Measurements from ENCODE around the gene NDUFS8. TPM values are rescaled to one million over a fixed set of nuclear protein-coding genes. Genes with fewer than 3 reads are reported as not detected.

The NDUFS8 gene
- total RNA-seq, 1 experiment from 2014 or later: 220 TPM

GRCh38 chr11:68017980-68018729, 12.3 kb upstream of the NDUFS8 start:
- POLR2A ChIA-PET (ENCODE audit: low non-redundant PET): no interaction called here

GRCh38 chr11:68018730-68019190, 11.7 kb upstream of the NDUFS8 start:
- no peak for TF ChIP-seq EZH2 (IDR thresholded peaks at IDR 0.05; ENCODE audit: borderline replicate concordance, low read depth, low read length, poor library complexity, severe bottlenecking)
- TF ChIP-seq CTCF (conservative IDR thresholded peaks at IDR 0.05; ENCODE audit: low read depth, low read length): no peak
- POLR2A ChIA-PET (ENCODE audit: low non-redundant PET): no interaction called here
- Histone ChIP-seq H3K9me3 (ENCODE audit: low read depth, low read length, poor library complexity, severe bottlenecking) (no peaks in the 10 kb centered on the region), H3K4me3 (ENCODE audit: low read depth, low read length, poor library complexity, severe bottlenecking) (no peak overlapping the region), H3K27me3 (replicated peaks; ENCODE audit: insufficient read depth, low read depth, low read length, poor library complexity) (no peaks in the 10 kb centered on the region), H3K27ac (ENCODE audit: low read depth, low read length, poor library complexity, severe bottlenecking) (no peak overlapping the region), H3K4me1 (ENCODE audit: insufficient read depth, low read length, poor library complexity, severe bottlenecking) (no peaks in the 10 kb centered on the region), H3K36me3 (ENCODE audit: insufficient read depth, low read length, poor library complexity, severe bottlenecking) (no peaks in the 10 kb centered on the region)
- no peak for DNase-seq (ENCODE audit: low spot score)
- intact Hi-C loops (cut with micrococcal nuclease; ENCODE audit: unreplicated experiment): no loop called here
- no TSS peak for BruUV-seq (replicated peaks)
- CTCF ChIA-PET: no interaction called here

More at GRCh38 chr11:68017980-68018729, 12.3 kb upstream of the NDUFS8 start:
- no peak for DNase-seq (ENCODE audit: low spot score)
- no peak overlapping the region for H3K4me3 ChIP-seq (ENCODE audit: low read depth, low read length, poor library complexity, severe bottlenecking)
- H3K4me1 ChIP-seq (ENCODE audit: insufficient read depth, low read length, poor library complexity, severe bottlenecking): no peaks in the 10 kb centered on the region
- CTCF ChIA-PET: no interaction called here
- no peaks in the 10 kb centered on the region for H3K27me3 ChIP-seq (replicated peaks; ENCODE audit: insufficient read depth, low read depth, low read length, poor library complexity)
- intact Hi-C loops (cut with micrococcal nuclease; ENCODE audit: unreplicated experiment): no loop called here
- H3K27ac ChIP-seq (ENCODE audit: low read depth, low read length, poor library complexity, severe bottlenecking): no peak overlapping the region
- BruUV-seq (replicated peaks): no TSS peak
- no peak for TF ChIP-seq EZH2 (IDR thresholded peaks at IDR 0.05; ENCODE audit: borderline replicate concordance, low read depth, low read length, poor library complexity, severe bottlenecking)
- no peak for TF ChIP-seq CTCF (conservative IDR thresholded peaks at IDR 0.05; ENCODE audit: low read depth, low read length)
- H3K36me3 ChIP-seq (ENCODE audit: insufficient read depth, low read length, poor library complexity, severe bottlenecking): no peaks in the 10 kb centered on the region
- no peaks in the 10 kb centered on the region for H3K9me3 ChIP-seq (ENCODE audit: low read depth, low read length, poor library complexity, severe bottlenecking)

GRCh38 chr11:68019486-68019885, 11.0 kb upstream of the NDUFS8 start:
- H3K4me3 ChIP-seq (ENCODE audit: low read depth, low read length, poor library complexity, severe bottlenecking): no peak overlapping the region
- H3K27ac ChIP-seq (ENCODE audit: low read depth, low read length, poor library complexity, severe bottlenecking): no peak overlapping the region
- TF ChIP-seq EZH2 (IDR thresholded peaks at IDR 0.05; ENCODE audit: borderline replicate concordance, low read depth, low read length, poor library complexity, severe bottlenecking): no peak
- TF ChIP-seq CTCF (conservative IDR thresholded peaks at IDR 0.05; ENCODE audit: low read depth, low read length): no peak
- BruUV-seq (replicated peaks): no TSS peak
- CTCF ChIA-PET: interaction anchor here (0.7 kb wide), 1 partner anchor 386 kb away, joined by 5 read pairs; no protein-coding TSS in a partner anchor
- no peaks in the 10 kb centered on the region for H3K4me1 ChIP-seq (ENCODE audit: insufficient read depth, low read length, poor library complexity, severe bottlenecking)
- POLR2A ChIA-PET (ENCODE audit: low non-redundant PET): no interaction called here
- no peak for DNase-seq (ENCODE audit: low spot score)
- intact Hi-C loops (cut with micrococcal nuclease; ENCODE audit: unreplicated experiment): no loop called here
- no peaks in the 10 kb centered on the region for H3K27me3 ChIP-seq (replicated peaks; ENCODE audit: insufficient read depth, low read depth, low read length, poor library complexity)
- no peaks in the 10 kb centered on the region for H3K36me3 ChIP-seq (ENCODE audit: insufficient read depth, low read length, poor library complexity, severe bottlenecking)
- no peaks in the 10 kb centered on the region for H3K9me3 ChIP-seq (ENCODE audit: low read depth, low read length, poor library complexity, severe bottlenecking)
